NT2/D1 (cell line): ENCODE measurements around the gene OSGIN1.

Experiments
- DNase-seq: peaks from one replicate; pipeline ENCODE4 v3.0.0-alpha.2; 2011; ENCODE audit warnings: low read depth, low spot score
- H3K27me3 ChIP-seq: 2 replicates; pipeline ENCODE4 v1.6.0; 2011; ENCODE audit warnings: mild to moderate bottlenecking; ENCODE audit not compliant: insufficient read length, insufficient read depth
- H3K36me3 ChIP-seq: 2 replicates; pipeline ENCODE4 v1.6.1; 2011; ENCODE audit warnings: mild to moderate bottlenecking, low read length, mixed read lengths; ENCODE audit not compliant: insufficient read depth, insufficient read length
- H3K4me1 ChIP-seq: 2 replicates; pipeline ENCODE4 v1.5.1; 2011; ENCODE audit not compliant: insufficient read depth, insufficient read length
- H3K4me3 ChIP-seq: 2 replicates; pipeline ENCODE4 v1.5.1; 2011; ENCODE audit warnings: low read depth; ENCODE audit not compliant: insufficient read length
- H3K9ac ChIP-seq: 2 replicates; pipeline ENCODE4 v1.6.0; 2011; ENCODE audit warnings: low read depth; ENCODE audit not compliant: insufficient read length
- H3K9me3 ChIP-seq: 2 replicates; pipeline ENCODE4 v1.5.1; 2011; ENCODE audit warnings: mild to moderate bottlenecking, low read length; ENCODE audit not compliant: insufficient read depth
- SUZ12 ChIP-seq: IDR thresholded peaks from 2 replicates; pipeline ENCODE4 v1.6.1; 2011; ENCODE audit not compliant: insufficient read length, insufficient read depth; ENCODE audit errors: extremely low read depth
- YY1 ChIP-seq: IDR thresholded peaks from 2 replicates; pipeline ENCODE4 v1.6.1; 2011; ENCODE audit not compliant: insufficient read length, insufficient read depth
- ZNF274 ChIP-seq: IDR thresholded peaks from 2 replicates; pipeline ENCODE4 v1.6.1; 2011; ENCODE audit warnings: mild to moderate bottlenecking, low read depth, low read length

Gene OSGIN1

DNA sequence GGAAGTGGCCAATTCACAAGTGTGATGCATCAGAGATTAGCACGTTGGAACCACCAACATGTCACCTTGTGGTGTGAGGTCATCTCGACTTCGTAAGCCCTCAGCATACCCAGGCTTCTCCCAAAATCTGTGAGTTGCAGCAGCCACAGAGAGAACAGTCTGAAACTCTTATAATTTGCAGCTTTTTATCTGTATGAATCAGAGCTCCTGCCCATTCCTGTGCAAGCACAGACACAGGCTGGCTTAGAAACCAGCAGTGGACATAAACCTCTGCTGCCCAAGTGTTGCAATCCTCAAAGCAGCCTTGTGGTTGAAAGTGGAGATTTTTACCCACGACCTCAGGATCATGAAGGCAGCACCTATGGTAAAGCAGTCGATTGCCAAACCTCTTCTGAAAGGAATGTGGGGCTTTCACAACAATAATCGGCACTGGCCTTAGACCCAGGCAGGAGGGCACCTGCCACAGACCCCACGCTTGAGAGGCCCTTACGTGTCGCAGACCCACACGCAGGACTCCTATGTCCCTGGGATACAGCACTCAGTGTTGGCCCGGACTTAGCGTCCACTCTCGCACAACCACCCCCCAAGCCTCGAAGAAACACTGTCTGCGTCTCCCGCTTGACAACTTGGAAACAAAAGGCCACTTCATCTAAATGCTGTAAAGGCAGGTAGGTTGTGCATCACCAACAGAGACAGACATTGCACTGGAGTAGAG is 24.5 kb upstream of the OSGIN1 start:
- Histone ChIP-seq H3K27me3 (no peaks in the 10 kb centered on the region), H3K4me3 (no peak overlapping the region), H3K36me3 (no peaks in the 10 kb centered on the region), H3K4me1 (peaks cover 13% of the 10 kb centered on the region), H3K9ac (no peak overlapping the region), H3K9me3 (no peaks in the 10 kb centered on the region)
- TF ChIP-seq SUZ12 (no peak), YY1 (no peak), ZNF274 (no peak)
- no peak for DNase-seq

- TF ChIP-seq YY1 (no peak), ZNF274 (no peak), SUZ12 (no peak)
- H3K9me3 ChIP-seq = no peaks in the 10 kb centered on the region
These were observed 23.1 kb upstream of the OSGIN1 start for GRCh38 chr16:83929811-83930555.

GRCh38 chr16:83930730-83931500 is 22.1 kb upstream of the OSGIN1 start:
- Histone ChIP-seq H3K27me3 (no peaks in the 10 kb centered on the region), H3K36me3 (no peaks in the 10 kb centered on the region), H3K9me3 (no peaks in the 10 kb centered on the region), H3K4me1 (peaks cover 13% of the 10 kb centered on the region), H3K4me3 (no peak overlapping the region), H3K9ac (peak overlapping the region; percentile 36)
- TF ChIP-seq SUZ12 = no peak
- no peak for TF ChIP-seq ZNF274
- no peak for TF ChIP-seq YY1
- DNase-seq = no peak

More at GRCh38 chr16:83929811-83930555, 23.1 kb upstream of the OSGIN1 start:
- H3K36me3 ChIP-seq = no peaks in the 10 kb centered on the region
- DNase-seq = no peak
- H3K9ac ChIP-seq = peak overlapping the region; percentile 36
- H3K4me3 ChIP-seq = no peak overlapping the region
- H3K27me3 ChIP-seq = no peaks in the 10 kb centered on the region
- peaks cover 13% of the 10 kb centered on the region for H3K4me1 ChIP-seq

GRCh38 chr16:83931556-83931955 is 21.5 kb upstream of the OSGIN1 start:
- no peaks in the 10 kb centered on the region for H3K9me3 ChIP-seq
- DNase-seq = no peak
- no peaks in the 10 kb centered on the region for H3K36me3 ChIP-seq
- peaks cover 8% of the 10 kb centered on the region for H3K4me1 ChIP-seq
- TF ChIP-seq ZNF274 (no peak), YY1 (no peak), SUZ12 (no peak)
- H3K4me3 ChIP-seq = no peak overlapping the region
- H3K27me3 ChIP-seq = no peaks in the 10 kb centered on the region
- no peak overlapping the region for H3K9ac ChIP-seq

DNA sequence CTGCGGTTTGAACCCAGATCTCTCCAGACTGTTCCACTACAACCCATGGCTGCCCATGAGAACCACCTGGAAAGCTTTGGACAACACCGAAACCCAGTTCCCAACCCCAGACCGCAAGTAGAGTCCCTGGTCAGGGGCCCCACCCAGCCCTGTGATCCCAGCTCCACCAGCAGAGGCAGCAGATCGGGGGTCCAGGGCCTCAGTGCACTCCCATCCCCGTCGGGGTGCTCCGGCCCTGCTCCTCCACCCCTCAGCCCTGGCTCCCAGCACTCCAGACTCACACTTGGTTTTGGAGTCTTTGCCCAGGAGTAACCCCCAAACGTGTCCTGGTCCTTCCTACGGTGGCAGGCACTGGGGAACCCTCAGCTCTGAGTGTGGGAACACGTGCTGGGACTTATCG is 20.7 kb upstream of the OSGIN1 start:
- Histone ChIP-seq H3K36me3 (no peaks in the 10 kb centered on the region), H3K9me3 (no peaks in the 10 kb centered on the region), H3K27me3 (no peaks in the 10 kb centered on the region), H3K4me3 (no peak overlapping the region), H3K4me1 (peaks cover 8% of the 10 kb centered on the region), H3K9ac (no peak overlapping the region)
- TF ChIP-seq YY1 = no peak
- no peak for TF ChIP-seq SUZ12
- DNase-seq = no peak

GRCh38 chr16:83932955-83933673 is 19.9 kb upstream of the OSGIN1 start:
- Histone ChIP-seq H3K9me3 (no peaks in the 10 kb centered on the region), H3K4me3 (no peak overlapping the region), H3K27me3 (no peaks in the 10 kb centered on the region), H3K36me3 (no peaks in the 10 kb centered on the region), H3K9ac (no peak overlapping the region), H3K4me1 (peaks cover 8% of the 10 kb centered on the region)
- TF ChIP-seq YY1 = no peak
- TF ChIP-seq SUZ12 = no peak
- TF ChIP-seq ZNF274 = no peak
- no peak for DNase-seq
